ENCODE measurements around the gene SRSF12.

Gene SRSF12

DNA sequence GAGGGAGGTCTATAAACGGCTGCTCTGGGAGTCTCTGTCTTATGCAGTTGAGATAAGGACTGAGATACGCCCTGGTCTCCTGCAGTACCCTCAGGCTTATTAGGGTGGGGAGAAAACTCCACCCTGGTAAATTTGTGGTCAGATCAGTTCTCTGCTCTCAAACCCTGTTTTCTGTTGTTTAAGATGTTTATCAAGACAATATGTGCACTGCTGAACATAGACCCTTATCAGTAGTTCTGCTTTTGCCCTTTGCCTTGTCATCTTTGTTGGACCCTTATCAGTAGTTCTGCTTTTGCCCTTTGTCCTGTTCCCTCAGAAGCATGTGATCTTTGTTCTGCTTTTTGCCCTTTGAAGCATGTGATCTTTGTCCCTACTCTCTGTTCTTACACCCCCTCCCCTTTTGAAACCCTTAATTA lies 10.4 kb upstream of the SRSF12 start:
- peak; percentile 65 for DNase-seq (ENCODE audit: low read depth)

- DNase-seq (ENCODE audit: low read depth): no peak
Measured at GRCh38 chr6:89122625-89123024, 4.8 kb upstream of the SRSF12 start.

GRCh38 chr6:89121934-89122333 lies 4.1 kb upstream of the SRSF12 start:
- DNase-seq (ENCODE audit: low read depth): no peak

GRCh38 chr6:89120371-89120770 lies 2.5 kb upstream of the SRSF12 start:
- DNase-seq (ENCODE audit: low read depth): no peak

GRCh38 chr6:89118931-89119330 lies 1.1 kb upstream of the SRSF12 start:
- DNase-seq (ENCODE audit: low read depth): no peak

DNA sequence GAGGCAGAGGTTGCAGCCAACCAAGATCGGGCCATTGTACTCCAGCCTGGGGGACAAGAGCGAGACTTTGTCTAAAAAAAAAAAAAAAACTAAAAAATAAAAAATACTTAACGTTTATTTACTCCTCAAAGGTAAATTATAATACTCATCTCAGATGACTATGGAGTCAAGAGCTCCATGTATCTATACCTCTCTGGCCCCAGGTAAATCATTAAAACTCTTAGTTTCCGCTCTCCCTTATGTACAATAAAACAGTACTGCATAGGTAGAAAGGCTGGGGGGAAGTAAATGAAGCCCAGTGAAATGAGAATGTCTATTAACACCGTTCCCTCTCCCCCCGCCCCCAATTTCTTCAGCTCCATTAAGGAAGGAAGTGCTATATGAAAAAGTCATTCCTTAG lies 1.2 kb downstream of the SRSF12 start:
- no peak for DNase-seq (ENCODE audit: low read depth)

- DNase-seq (ENCODE audit: low read depth): no peak
Measured at GRCh38 chr6:89111933-89112332, 5.9 kb downstream of the SRSF12 start.

DNA sequence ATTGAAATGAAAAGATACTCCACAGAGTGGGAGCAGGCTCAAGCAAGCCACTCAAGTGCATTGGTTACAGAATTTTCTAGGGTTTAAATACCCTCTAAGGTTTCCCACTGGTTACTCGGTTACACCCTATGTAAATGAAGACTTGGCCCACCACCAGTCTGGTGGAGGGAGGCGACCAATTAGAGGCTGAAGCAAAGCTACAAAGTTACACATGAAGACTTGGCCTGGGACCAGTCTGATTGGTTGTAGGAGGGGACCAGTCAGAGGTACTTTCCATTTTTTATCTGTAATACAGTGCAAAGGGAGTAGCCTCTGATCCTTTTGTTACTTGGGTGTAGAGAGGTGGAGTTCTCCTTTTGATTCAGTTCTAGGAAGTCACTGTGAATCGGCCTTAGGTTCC lies 7.6 kb downstream of the SRSF12 start:
- DNase-seq (ENCODE audit: low read depth): no peak

DNA sequence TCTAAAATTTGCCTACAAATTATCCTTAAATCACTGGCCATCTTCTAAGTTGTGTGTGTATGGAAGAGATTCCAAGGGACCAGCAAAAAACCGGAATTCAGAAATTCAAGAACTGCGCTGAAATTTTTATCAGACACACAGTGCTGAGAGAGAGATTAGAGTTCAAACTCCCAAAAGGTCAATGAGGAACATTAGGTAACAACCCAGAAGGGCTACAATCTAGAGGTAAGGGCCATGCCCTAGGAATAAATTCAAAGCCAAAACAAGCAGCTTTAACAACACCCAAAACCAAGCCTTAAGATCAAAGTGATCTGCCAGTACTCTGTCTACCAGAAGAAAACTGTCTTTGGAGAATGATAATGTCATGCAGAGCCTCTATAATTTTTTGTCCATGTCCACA lies 17.8 kb downstream of the SRSF12 start:
- no peak for DNase-seq (ENCODE audit: low read depth)

DNA sequence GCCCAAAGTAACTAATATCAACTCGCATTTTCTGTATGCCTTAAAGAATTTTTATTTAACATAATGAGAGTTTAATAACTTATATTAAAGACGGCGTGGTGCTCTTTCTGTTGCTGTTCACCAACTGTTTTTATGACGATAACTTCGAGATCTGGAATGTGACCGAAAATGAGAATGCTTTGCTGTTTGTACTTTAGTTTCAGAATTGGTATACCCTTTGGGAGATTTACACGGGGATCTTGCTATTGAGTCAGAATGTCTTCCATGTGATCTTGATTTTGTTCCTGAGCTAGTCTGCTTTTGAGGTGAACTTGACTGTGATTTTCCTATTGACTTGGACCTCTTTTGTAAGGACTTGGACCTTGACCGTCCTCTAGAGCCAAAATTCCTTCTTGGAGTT lies 19.4 kb downstream of the SRSF12 start:
- no peak for DNase-seq (ENCODE audit: low read depth)

DNA sequence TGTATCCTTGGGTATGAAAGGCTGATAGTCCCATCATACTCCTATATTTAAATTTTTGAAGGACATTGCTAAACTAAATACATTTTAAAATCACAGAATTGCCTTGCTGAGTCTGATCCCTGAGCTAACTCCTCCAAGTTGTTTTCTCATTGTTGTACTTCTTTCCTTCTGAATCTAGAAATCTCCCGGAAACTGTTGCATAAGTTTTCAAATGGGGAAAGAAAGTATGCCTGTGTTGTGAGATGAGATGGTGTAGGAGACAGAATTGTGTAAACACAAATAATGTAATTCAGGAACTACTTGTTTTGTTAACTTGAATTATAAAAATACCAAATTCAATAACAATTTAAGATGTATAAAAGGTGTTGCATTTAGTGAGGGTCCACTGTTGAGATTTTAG lies 30.0 kb downstream of the SRSF12 start:
- no peak for DNase-seq (ENCODE audit: low read depth)

- no peak for DNase-seq (ENCODE audit: low read depth)
Measured at GRCh38 chr6:89085409-89086205, 32.3 kb downstream of the SRSF12 start.

DNA sequence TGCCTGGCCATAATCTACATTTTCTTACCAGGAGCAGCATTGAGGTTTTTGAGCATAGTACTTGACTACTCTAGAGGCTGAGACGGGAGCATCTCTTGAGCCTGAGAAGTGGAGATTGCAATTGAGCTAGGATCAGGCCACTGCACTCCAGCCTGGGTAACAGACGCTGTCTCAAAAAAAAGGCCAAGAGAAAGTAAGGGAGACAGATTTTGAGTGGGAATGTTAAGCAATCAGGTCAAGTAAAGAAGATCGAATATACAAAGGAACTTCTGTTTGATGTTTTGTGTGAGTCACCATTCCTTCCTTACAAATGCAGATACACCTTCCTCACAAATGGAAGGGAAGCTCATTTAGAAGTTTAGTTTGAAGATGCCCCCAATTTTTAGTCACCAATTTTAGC lies 32.9 kb downstream of the SRSF12 start:
- no peak for DNase-seq (ENCODE audit: low read depth)

DNA sequence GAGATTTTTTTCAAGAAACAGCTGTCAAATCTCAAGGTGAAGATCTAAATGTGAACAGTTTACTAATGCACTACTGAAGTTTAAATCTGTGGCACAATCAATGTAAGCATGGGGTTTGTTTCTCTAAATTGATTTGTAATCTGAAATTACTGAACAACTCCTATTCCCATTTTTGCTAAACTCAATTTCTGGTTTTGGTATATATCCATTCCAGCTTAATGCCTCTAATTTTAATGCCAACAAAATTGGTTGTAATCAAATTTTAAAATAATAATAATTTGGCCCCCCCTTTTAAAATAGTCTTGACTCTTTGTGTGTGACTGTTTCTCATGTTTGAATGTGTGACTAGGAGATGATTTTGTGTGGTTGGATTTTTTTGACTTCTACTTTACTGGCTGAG lies 33.3 kb downstream of the SRSF12 start:
- no peak for DNase-seq (ENCODE audit: low read depth)

- no peak for DNase-seq (ENCODE audit: low read depth)
Measured at GRCh38 chr6:89082486-89082891, 35.4 kb downstream of the SRSF12 start.

DNA sequence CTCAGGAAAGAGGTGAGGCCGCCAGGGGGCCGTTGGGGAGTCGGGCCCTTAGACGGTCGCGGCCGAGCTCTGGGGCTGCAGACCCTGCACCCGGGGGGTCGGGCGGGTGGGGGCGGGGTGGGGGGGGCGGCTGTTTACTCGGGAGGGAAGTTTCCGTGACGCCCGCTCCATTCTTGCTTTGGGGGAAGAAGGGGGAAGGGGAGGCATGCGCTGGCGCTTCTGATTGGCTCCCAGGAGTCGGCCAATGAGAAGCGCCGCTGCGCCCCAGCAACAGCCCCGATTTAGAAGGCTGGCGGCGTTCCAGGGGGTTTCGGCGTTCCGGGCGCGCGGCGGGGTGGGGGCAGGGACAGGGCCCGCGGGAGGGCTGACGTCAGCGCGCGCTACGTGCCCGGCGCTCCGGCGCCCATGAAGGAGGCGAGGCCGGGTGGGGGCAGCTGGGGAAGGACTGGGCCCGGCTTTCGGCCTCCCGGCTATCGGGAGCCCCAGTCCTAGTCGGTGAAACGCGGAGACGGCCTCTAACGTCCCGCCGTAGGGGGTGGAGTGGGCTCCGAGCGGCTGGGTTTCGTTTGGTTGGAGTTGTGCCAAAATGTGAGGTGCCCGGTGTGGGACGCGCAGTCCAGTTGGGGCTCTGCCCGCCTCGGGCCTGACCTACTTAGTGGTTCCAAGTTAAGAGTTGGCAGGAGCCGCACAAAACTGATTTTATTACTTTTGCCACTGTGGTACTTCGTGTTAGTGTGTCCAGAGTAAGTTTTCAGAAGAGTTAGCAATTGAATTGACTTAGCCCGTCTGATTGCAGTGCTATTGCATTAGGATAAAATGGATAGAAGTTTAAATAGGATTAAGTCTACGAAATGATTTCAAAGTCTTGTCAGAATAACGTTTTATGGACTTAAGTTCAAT lies 36.2 kb downstream of the SRSF12 start:
- DNase-seq (ENCODE audit: low read depth): peak; percentile 80

DNA sequence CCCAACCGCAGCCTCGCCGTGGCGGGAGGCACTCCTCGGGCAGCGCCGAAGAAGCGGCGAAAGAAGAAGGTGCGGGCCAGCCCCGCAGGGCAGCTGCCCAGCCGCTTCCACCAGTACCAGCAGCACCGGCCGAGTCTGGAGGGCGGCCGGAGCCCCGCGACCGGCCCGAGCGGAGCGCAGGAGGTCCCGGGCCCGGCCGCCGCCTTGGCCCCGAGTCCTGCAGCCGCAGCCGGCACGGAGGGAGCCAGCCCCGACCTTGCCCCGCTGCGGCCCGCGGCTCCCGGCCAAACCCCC lies 36.8 kb downstream of the SRSF12 start:
- DNase-seq (ENCODE audit: low read depth): no peak

DNA sequence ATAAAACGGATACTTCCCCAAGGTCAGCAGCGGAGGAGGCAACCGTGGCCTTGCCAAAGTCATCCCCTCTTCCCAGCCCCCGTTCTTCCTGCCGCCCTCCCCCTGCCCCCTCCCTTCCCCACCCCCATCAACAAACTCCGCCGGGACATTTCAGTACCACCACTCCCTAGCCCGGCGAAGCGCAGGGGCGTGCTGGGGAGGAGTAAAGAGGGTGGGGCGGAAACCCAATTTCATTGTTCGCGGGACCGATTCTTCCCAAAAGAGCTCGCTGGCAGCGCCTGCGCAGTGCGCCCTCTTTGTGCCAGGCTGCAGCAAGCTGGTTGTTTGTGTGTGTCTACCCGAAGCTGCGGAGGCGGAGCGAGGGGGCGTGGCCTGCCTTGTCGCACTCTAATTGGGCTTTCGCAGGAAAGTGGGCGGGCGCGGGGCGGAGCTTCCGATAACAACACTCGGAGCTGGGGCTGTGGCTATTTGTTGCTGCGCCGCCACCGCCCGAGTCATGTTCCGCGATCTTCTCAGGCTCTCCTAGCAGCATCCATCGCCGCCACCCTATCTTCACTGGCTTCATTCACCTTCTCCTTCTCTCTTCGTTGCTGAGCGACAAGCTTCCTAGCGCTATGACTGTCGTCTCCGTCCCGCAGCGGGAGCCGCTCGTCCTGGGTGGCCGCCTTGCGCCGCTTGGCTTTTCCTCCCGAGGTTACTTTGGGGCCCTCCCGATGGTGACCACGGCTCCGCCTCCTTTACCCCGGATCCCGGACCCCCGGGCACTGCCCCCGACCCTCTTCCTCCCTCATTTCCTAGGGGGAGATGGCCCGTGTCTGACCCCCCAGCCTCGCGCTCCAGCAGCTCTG lies 37.4 kb downstream of the SRSF12 start, which contains the start of gene PNRC1:
Gene PNRC1, plus strand, starts transcription at position 471 of the 848 bp plus-strand sequence. Its CDS starts 144 bp downstream, at position 615.
- DNase-seq (ENCODE audit: low read depth): peak; percentile 96

GRCh38 chr6:89079511-89080234 lies 38.2 kb downstream of the SRSF12 start:
- no peak for DNase-seq (ENCODE audit: low read depth)

DNA sequence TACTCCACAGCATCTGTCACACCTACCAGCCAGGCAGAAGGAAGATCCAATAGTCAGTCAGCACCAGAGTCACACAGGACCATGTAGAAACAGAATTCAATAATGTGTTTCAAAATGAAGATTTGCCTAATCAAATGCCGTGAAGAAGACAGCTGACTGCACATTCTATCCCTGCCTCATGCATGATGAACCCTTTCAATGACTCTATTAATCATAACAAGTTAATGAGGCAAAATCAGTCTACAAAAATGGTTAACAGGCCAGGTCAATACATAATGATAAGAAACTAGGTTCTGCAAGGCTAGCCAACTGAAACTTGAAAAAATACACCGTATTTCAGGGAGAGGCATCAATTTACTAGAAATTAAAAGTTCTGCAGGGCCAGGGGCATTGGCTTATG lies 44.0 kb downstream of the SRSF12 start:
- DNase-seq (ENCODE audit: low read depth): no peak

GRCh38 chr6:89073014-89073620 lies 44.8 kb downstream of the SRSF12 start:
- no peak for DNase-seq (ENCODE audit: low read depth)

Data from CMK (cell line).